Rectal smooth muscle tissue (tissue), 1 donor: ENCODE results near the gene PFKFB3.
"Not testable (repeated sequence)": the region's sequence is repeated elsewhere in the genome, so short reads cannot be mapped to it uniquely, and the experiment has no call there.

Experiments
- H3K27ac ChIP-seq: one replicate; pipeline ENCODE4 v1.7.0; 2013; ENCODE audit warnings: low read depth, low read length, inconsistent platforms
- H3K27me3 ChIP-seq: one replicate; pipeline ENCODE4 v1.7.0; 2013; ENCODE audit warnings: low read length; ENCODE audit not compliant: control insufficient read depth, insufficient read depth
- H3K36me3 ChIP-seq: one replicate; pipeline ENCODE4 v1.7.0; 2013; ENCODE audit warnings: low read length; ENCODE audit not compliant: control insufficient read depth, insufficient read depth
- H3K4me1 ChIP-seq: one replicate; pipeline ENCODE4 v1.7.0; 2013; ENCODE audit warnings: low read length; ENCODE audit not compliant: control insufficient read depth, insufficient read depth
- H3K4me3 ChIP-seq: one replicate; pipeline ENCODE4 v1.7.0; 2013; ENCODE audit warnings: low read length
- H3K9ac ChIP-seq: one replicate; pipeline ENCODE4 v1.7.0; 2013; ENCODE audit warnings: low read length

The PFKFB3 gene

GRCh38 chr10:6182454-6183098 is 20.2 kb upstream of the PFKFB3 start:
- Histone ChIP-seq H3K4me1 (no peaks in the 10 kb centered on the region), H3K27ac (no peak overlapping the region), H3K9ac (no peak overlapping the region), H3K4me3 (no peak overlapping the region), H3K27me3 (no peaks in the 10 kb centered on the region), H3K36me3 (no peaks in the 10 kb centered on the region)

GRCh38 chr10:6185039-6185716 is 17.6 kb upstream of the PFKFB3 start:
- H3K4me1 ChIP-seq, result no peaks in the 10 kb centered on the region
- H3K36me3 ChIP-seq, result no peaks in the 10 kb centered on the region
- H3K4me3 ChIP-seq, result no peak overlapping the region
- no peak overlapping the region for H3K27ac ChIP-seq
- H3K9ac ChIP-seq, result no peak overlapping the region
- H3K27me3 ChIP-seq, result no peaks in the 10 kb centered on the region

GRCh38 chr10:6186894-6187256 is 15.9 kb upstream of the PFKFB3 start:
- H3K27ac ChIP-seq, result no peak overlapping the region

GRCh38 chr10:6187278-6187677 is 15.5 kb upstream of the PFKFB3 start:
- Histone ChIP-seq H3K36me3 (no peaks in the 10 kb centered on the region), H3K4me3 (no peak overlapping the region), H3K9ac (no peak overlapping the region), H3K4me1 (peaks cover 9% of the 10 kb centered on the region), H3K27ac (no peak overlapping the region), H3K27me3 (no peaks in the 10 kb centered on the region)

More at GRCh38 chr10:6186894-6187256, 15.9 kb upstream of the PFKFB3 start:
- Histone ChIP-seq H3K4me3 (no peak overlapping the region), H3K4me1 (peaks cover 8% of the 10 kb centered on the region), H3K27me3 (no peaks in the 10 kb centered on the region), H3K9ac (no peak overlapping the region), H3K36me3 (no peaks in the 10 kb centered on the region)

- not testable (repeated sequence) for H3K4me3 ChIP-seq, H3K36me3 ChIP-seq, H3K27ac ChIP-seq, H3K27me3 ChIP-seq, H3K9ac ChIP-seq
- H3K4me1 ChIP-seq, result peaks cover 17% of the 10 kb centered on the region
These were observed 12.7 kb upstream of the PFKFB3 start for GRCh38 chr10:6190033-6190432.

- Histone ChIP-seq H3K27ac (no peak overlapping the region), H3K4me1 (peaks cover 17% of the 10 kb centered on the region), H3K27me3 (no peaks in the 10 kb centered on the region), H3K4me3 (no peak overlapping the region), H3K9ac (no peak overlapping the region), H3K36me3 (no peaks in the 10 kb centered on the region)
These were observed 11.6 kb upstream of the PFKFB3 start for GRCh38 chr10:6191147-6191546.

GRCh38 chr10:6191569-6191968 is 11.2 kb upstream of the PFKFB3 start:
- H3K4me1 ChIP-seq, result peaks cover 17% of the 10 kb centered on the region
- no peak overlapping the region for H3K4me3 ChIP-seq

GRCh38 chr10:6193342-6193741 is 9.4 kb upstream of the PFKFB3 start:
- not testable (repeated sequence) for H3K4me3 ChIP-seq, H3K27me3 ChIP-seq, H3K27ac ChIP-seq, H3K9ac ChIP-seq, H3K36me3 ChIP-seq
- peaks cover 17% of the 10 kb centered on the region for H3K4me1 ChIP-seq

More at GRCh38 chr10:6191569-6191968, 11.2 kb upstream of the PFKFB3 start:
- Histone ChIP-seq H3K27me3 (no peaks in the 10 kb centered on the region), H3K27ac (peak overlapping the region; percentile 75), H3K36me3 (no peaks in the 10 kb centered on the region), H3K9ac (no peak overlapping the region)

GRCh38 chr10:6194311-6194710 is 8.4 kb upstream of the PFKFB3 start:
- Histone ChIP-seq H3K27ac (no peak overlapping the region), H3K4me3 (no peak overlapping the region), H3K9ac (no peak overlapping the region), H3K4me1 (peaks cover 17% of the 10 kb centered on the region), H3K36me3 (no peaks in the 10 kb centered on the region), H3K27me3 (no peaks in the 10 kb centered on the region)

GRCh38 chr10:6195376-6195775 is 7.4 kb upstream of the PFKFB3 start:
- H3K27ac ChIP-seq, result no peak overlapping the region
- no peak overlapping the region for H3K9ac ChIP-seq
- peaks cover 17% of the 10 kb centered on the region for H3K4me1 ChIP-seq
- no peaks in the 10 kb centered on the region for H3K36me3 ChIP-seq
- no peak overlapping the region for H3K4me3 ChIP-seq
- no peaks in the 10 kb centered on the region for H3K27me3 ChIP-seq

- peaks cover 17% of the 10 kb centered on the region for H3K4me1 ChIP-seq
These were observed 6.9 kb upstream of the PFKFB3 start for GRCh38 chr10:6195846-6196245.

GRCh38 chr10:6196524-6196923 is 6.2 kb upstream of the PFKFB3 start:
- H3K4me3 ChIP-seq, H3K9ac ChIP-seq, H3K27ac ChIP-seq, H3K36me3 ChIP-seq, H3K27me3 ChIP-seq: not testable (repeated sequence)
- peaks cover 13% of the 10 kb centered on the region for H3K4me1 ChIP-seq

More at GRCh38 chr10:6195846-6196245, 6.9 kb upstream of the PFKFB3 start:
- Histone ChIP-seq H3K36me3 (no peaks in the 10 kb centered on the region), H3K27ac (no peak overlapping the region), H3K9ac (no peak overlapping the region), H3K4me3 (no peak overlapping the region), H3K27me3 (no peaks in the 10 kb centered on the region)

- H3K4me3 ChIP-seq, result no peak overlapping the region
- peaks cover 12% of the 10 kb centered on the region for H3K4me1 ChIP-seq
- H3K9ac ChIP-seq, result no peak overlapping the region
- no peak overlapping the region for H3K27ac ChIP-seq
- H3K36me3 ChIP-seq, result no peaks in the 10 kb centered on the region
- H3K27me3 ChIP-seq, result peaks cover 4% of the 10 kb centered on the region
These were observed 5.4 kb upstream of the PFKFB3 start for GRCh38 chr10:6197321-6197720.
